Choroid plexus epithelial cell (primary cell): Measurements from ENCODE around the gene ELL2.

Experiments used
- DNase-seq: peaks from one replicate; pipeline ENCODE4 v3.0.0-alpha.2; 2010; ENCODE audit warnings: low read depth
- H3K4me3 ChIP-seq: 2 replicates; pipeline ENCODE4 v1.5.1; 2011; ENCODE audit warnings: low read depth, mild to moderate bottlenecking, control low read depth, low read length, moderate library complexity
- CTCF ChIP-seq: conservative IDR thresholded peaks from 2 replicates; pipeline ENCODE4 v1.5.1; 2011; ENCODE audit warnings: low read depth, mild to moderate bottlenecking, control low read depth, inconsistent platforms, low read length, moderate library complexity

The ELL2 gene

GRCh38 chr5:95961617-95962474, at the start of gene ELL2:
Gene ELL2 (minus strand): TSS chr5:95961851. CDS start chr5:95961721, 130 bp downstream.
- no peak for TF ChIP-seq CTCF
- DNase-seq, result peak; percentile 99
- peak within 1 kb of the TSS; percentile 80 for H3K4me3 ChIP-seq

GRCh38 chr5:96008987-96009647, 47.5 kb upstream of the ELL2 start:
- TF ChIP-seq CTCF, result no peak
- no peak for DNase-seq

GRCh38 chr5:96008487-96008886, 46.8 kb upstream of the ELL2 start:
- TF ChIP-seq CTCF, result no peak
- no peak overlapping the region for H3K4me3 ChIP-seq
- no peak for DNase-seq

More at GRCh38 chr5:96008987-96009647, 47.5 kb upstream of the ELL2 start:
- H3K4me3 ChIP-seq, result no peak overlapping the region

GRCh38 chr5:96007051-96007450, 45.4 kb upstream of the ELL2 start:
- no peak for TF ChIP-seq CTCF
- no peak overlapping the region for H3K4me3 ChIP-seq
- no peak for DNase-seq

- H3K4me3 ChIP-seq, result no peak overlapping the region
- no peak for TF ChIP-seq CTCF
- no peak for DNase-seq
These were observed 44.6 kb upstream of the ELL2 start for GRCh38 chr5:96006291-96006690.

- DNase-seq, result no peak
- no peak for TF ChIP-seq CTCF
- H3K4me3 ChIP-seq, result no peak overlapping the region
These were observed 43.1 kb upstream of the ELL2 start for GRCh38 chr5:96004754-96005153.
